ENCODE results near the gene SLC15A1. TPM values are rescaled to one million over a fixed set of nuclear protein-coding genes. Genes with fewer than 3 reads are reported as not detected.

Gene SLC15A1
- total RNA-seq, 1 donor from 2014 or later, result 0.11 TPM

- Mint-ChIP-seq H3K27ac (ENCODE audit: unreplicated experiment) (no peak overlapping the region), H3K9me3 (ENCODE audit: unreplicated experiment) (no peaks in the 10 kb centered on the region), H3K36me3 (ENCODE audit: unreplicated experiment) (no peaks in the 10 kb centered on the region), H3K27me3 (ENCODE audit: unreplicated experiment) (peaks cover 20% of the 10 kb centered on the region), H3K4me3 (ENCODE audit: unreplicated experiment) (no peak overlapping the region), H3K4me1 (ENCODE audit: unreplicated experiment) (no peaks in the 10 kb centered on the region)
- TF ChIP-seq CTCF (IDR thresholded peaks at IDR 0.05), result no peak
- DNase-seq (ENCODE audit: extremely low spot score, unreplicated experiment), result no peak
Observed at GRCh38 chr13:98738993-98739392, 13.5 kb downstream of the SLC15A1 start.

GRCh38 chr13:98738213-98738612 lies 14.3 kb downstream of the SLC15A1 start:
- H3K27ac Mint-ChIP-seq (ENCODE audit: unreplicated experiment), result no peak overlapping the region
- H3K36me3 Mint-ChIP-seq (ENCODE audit: unreplicated experiment), result no peaks in the 10 kb centered on the region
- no peaks in the 10 kb centered on the region for H3K9me3 Mint-ChIP-seq (ENCODE audit: unreplicated experiment)
- TF ChIP-seq CTCF (IDR thresholded peaks at IDR 0.05), result no peak
- no peak for DNase-seq (ENCODE audit: extremely low spot score, unreplicated experiment)
- H3K27me3 Mint-ChIP-seq (ENCODE audit: unreplicated experiment), result peaks cover 20% of the 10 kb centered on the region
- no peak overlapping the region for H3K4me3 Mint-ChIP-seq (ENCODE audit: unreplicated experiment)
- H3K4me1 Mint-ChIP-seq (ENCODE audit: unreplicated experiment), result no peaks in the 10 kb centered on the region

DNA sequence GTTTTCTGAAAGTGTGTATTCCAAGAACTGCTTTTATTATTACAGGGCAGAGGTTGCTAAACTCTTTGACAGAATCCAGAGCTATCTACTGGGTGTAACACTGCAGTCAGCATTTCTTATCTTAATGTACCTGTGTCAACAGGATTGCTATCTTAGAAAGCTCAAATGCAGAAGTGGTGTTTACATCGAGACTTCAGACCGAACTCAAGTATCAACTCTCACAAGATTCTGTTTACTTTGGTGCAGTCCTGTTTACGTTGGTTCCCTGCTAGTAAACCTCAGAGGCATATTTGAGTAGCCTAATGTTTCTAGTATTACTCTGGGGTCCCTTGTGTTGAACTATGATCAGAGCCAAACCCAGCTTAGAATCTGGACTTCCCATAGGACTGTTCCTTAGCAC lies 20.5 kb downstream of the SLC15A1 start:
- H3K27me3 Mint-ChIP-seq (ENCODE audit: unreplicated experiment), result peaks cover 31% of the 10 kb centered on the region
- no peaks in the 10 kb centered on the region for H3K36me3 Mint-ChIP-seq (ENCODE audit: unreplicated experiment)
- H3K4me1 Mint-ChIP-seq (ENCODE audit: unreplicated experiment), result no peaks in the 10 kb centered on the region
- no peak for DNase-seq (ENCODE audit: extremely low spot score, unreplicated experiment)
- no peak for TF ChIP-seq CTCF (IDR thresholded peaks at IDR 0.05)
- H3K9me3 Mint-ChIP-seq (ENCODE audit: unreplicated experiment), result no peaks in the 10 kb centered on the region
- no peak overlapping the region for H3K27ac Mint-ChIP-seq (ENCODE audit: unreplicated experiment)
- H3K4me3 Mint-ChIP-seq (ENCODE audit: unreplicated experiment), result no peak overlapping the region

DNA sequence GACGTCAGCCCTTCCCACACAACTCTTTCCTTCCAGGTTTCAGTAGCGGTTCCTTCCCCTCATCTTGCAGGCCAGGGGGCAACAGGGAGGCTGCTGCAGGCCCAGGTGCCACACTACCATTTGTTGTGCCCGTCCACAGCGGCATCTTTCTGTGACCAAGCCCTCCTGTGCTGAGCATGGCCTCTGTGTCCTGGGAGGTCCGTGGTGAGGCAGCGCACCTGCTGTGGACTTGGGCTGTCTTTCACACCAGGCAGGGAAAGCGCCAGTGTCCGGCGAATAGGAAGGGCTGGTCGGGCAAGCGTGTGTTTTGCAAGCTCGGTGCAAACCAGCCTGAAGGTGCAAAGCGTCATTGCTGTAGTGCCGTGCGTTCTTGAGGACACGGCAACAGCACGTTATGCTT lies 21.4 kb downstream of the SLC15A1 start:
- no peak for DNase-seq (ENCODE audit: extremely low spot score, unreplicated experiment)
- H3K36me3 Mint-ChIP-seq (ENCODE audit: unreplicated experiment), result no peaks in the 10 kb centered on the region
- H3K4me3 Mint-ChIP-seq (ENCODE audit: unreplicated experiment), result no peak overlapping the region
- no peak for TF ChIP-seq CTCF (IDR thresholded peaks at IDR 0.05)
- peaks cover 31% of the 10 kb centered on the region for H3K27me3 Mint-ChIP-seq (ENCODE audit: unreplicated experiment)
- no peaks in the 10 kb centered on the region for H3K4me1 Mint-ChIP-seq (ENCODE audit: unreplicated experiment)
- no peaks in the 10 kb centered on the region for H3K9me3 Mint-ChIP-seq (ENCODE audit: unreplicated experiment)
- no peak overlapping the region for H3K27ac Mint-ChIP-seq (ENCODE audit: unreplicated experiment)

DNA sequence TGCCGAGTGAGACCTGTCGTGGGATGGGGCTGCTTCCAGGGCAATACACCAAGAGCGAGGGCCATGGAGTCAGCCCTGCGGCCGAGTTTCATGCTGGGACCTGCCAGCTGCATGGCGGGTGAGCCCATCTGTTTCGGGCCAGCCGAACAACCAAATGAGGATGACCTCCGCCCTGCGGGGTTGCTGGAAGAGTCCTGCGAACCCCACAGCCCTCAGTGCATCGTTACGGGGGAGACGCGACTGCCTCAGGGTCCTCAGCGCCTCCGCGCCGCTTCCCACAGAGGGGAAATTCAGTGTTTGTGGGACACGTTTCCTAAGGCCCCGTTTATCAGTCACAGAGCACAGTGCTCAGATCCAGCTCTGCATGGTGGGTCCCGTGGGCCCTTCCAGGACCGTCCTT lies 22.0 kb downstream of the SLC15A1 start:
- TF ChIP-seq CTCF (IDR thresholded peaks at IDR 0.05), result no peak
- Mint-ChIP-seq H3K4me1 (ENCODE audit: unreplicated experiment) (no peaks in the 10 kb centered on the region), H3K27me3 (ENCODE audit: unreplicated experiment) (peaks cover 25% of the 10 kb centered on the region), H3K27ac (ENCODE audit: unreplicated experiment) (no peak overlapping the region), H3K9me3 (ENCODE audit: unreplicated experiment) (no peaks in the 10 kb centered on the region), H3K4me3 (ENCODE audit: unreplicated experiment) (no peak overlapping the region), H3K36me3 (ENCODE audit: unreplicated experiment) (no peaks in the 10 kb centered on the region)
- DNase-seq (ENCODE audit: extremely low spot score, unreplicated experiment), result no peak

All from osteocyte (in vitro differentiated cells).